OCI-LY3 (cell line): ENCODE measurements around the gene NKX6-1.

Experiments used
- H2AFZ ChIP-seq: fragments of 200-600, 300-600 bp; shearing (Covaris generic); 2 replicates; pipeline ENCODE4 v1.6.0; 2014; ENCODE audit warnings: antibody characterized with exemption, low read depth, low read length
- H3K27ac ChIP-seq: fragments of 200-600, 300-600 bp; sonication (generic); 2 replicates; pipeline ENCODE4 v1.5.1; 2014; ENCODE audit warnings: mild to moderate bottlenecking, low read length, moderate library complexity, mixed read lengths
- H3K27me3 ChIP-seq: fragments of 200-600, 300-600 bp; sonication (generic); 2 replicates; pipeline ENCODE4 v1.6.1; 2014; ENCODE audit warnings: low read depth, low read length, mixed read lengths
- H3K36me3 ChIP-seq: fragments of 200-600, 300-600 bp; sonication (generic); replicated peaks from 2 replicates; pipeline ENCODE3; 2014; ENCODE audit warnings: low read depth, low read length, mixed read lengths
- H3K4me1 ChIP-seq: fragments of 300-600, 200-600 bp; sonication (generic); 2 replicates; pipeline ENCODE4 v1.6.1; 2014; ENCODE audit warnings: low read length, mixed read lengths
- H3K4me2 ChIP-seq: fragments of 200-600, 300-600 bp; sonication (generic); 2 replicates; pipeline ENCODE4 v1.6.1; 2014; ENCODE audit warnings: low read length, mixed read lengths
- H3K4me3 ChIP-seq: fragments of 300-600, 200-600 bp; sonication (generic); 2 replicates; pipeline ENCODE4 v1.5.1; 2014; ENCODE audit warnings: antibody characterized with exemption, mild to moderate bottlenecking, low read length, moderate library complexity
- H3K79me2 ChIP-seq: fragments of 300-600, 200-600 bp; shearing (Covaris generic); 2 replicates; pipeline ENCODE4 v1.6.1; 2014; ENCODE audit warnings: mild to moderate bottlenecking, low read length, mixed read lengths
- H3K9ac ChIP-seq: fragments of 300-600, 200-600 bp; shearing (Covaris generic); 2 replicates; pipeline ENCODE4 v1.6.0; 2014; ENCODE audit warnings: mild to moderate bottlenecking, low read length, moderate library complexity
- H3K9me3 ChIP-seq: fragments of 200-600, 300-600 bp; shearing (Covaris generic); 2 replicates; pipeline ENCODE4 v1.6.1; 2014; ENCODE audit warnings: low read length, mixed read lengths; ENCODE audit not compliant: insufficient read depth
- H4K20me1 ChIP-seq: fragments of 200-600, 300-600 bp; sonication (generic); 2 replicates; pipeline ENCODE4 v1.6.1; 2016; ENCODE audit warnings: low read length, mixed read lengths; ENCODE audit not compliant: insufficient read depth
- CTCF ChIP-seq: fragments of 200-600, 300-600 bp; sonication (generic); IDR thresholded peaks from 2 replicates; pipeline ENCODE4 v1.5.1; 2014; ENCODE audit warnings: antibody characterized with exemption, low read length, low read depth
- EZH2phosphoT487 ChIP-seq: fragments of 200-600 bp; shearing (Covaris generic); IDR thresholded peaks from 2 replicates; pipeline ENCODE4 v1.6.1; 2018; ENCODE audit warnings: antibody characterized with exemption, mixed run types, low read depth

NKX6-1 gene

DNA sequence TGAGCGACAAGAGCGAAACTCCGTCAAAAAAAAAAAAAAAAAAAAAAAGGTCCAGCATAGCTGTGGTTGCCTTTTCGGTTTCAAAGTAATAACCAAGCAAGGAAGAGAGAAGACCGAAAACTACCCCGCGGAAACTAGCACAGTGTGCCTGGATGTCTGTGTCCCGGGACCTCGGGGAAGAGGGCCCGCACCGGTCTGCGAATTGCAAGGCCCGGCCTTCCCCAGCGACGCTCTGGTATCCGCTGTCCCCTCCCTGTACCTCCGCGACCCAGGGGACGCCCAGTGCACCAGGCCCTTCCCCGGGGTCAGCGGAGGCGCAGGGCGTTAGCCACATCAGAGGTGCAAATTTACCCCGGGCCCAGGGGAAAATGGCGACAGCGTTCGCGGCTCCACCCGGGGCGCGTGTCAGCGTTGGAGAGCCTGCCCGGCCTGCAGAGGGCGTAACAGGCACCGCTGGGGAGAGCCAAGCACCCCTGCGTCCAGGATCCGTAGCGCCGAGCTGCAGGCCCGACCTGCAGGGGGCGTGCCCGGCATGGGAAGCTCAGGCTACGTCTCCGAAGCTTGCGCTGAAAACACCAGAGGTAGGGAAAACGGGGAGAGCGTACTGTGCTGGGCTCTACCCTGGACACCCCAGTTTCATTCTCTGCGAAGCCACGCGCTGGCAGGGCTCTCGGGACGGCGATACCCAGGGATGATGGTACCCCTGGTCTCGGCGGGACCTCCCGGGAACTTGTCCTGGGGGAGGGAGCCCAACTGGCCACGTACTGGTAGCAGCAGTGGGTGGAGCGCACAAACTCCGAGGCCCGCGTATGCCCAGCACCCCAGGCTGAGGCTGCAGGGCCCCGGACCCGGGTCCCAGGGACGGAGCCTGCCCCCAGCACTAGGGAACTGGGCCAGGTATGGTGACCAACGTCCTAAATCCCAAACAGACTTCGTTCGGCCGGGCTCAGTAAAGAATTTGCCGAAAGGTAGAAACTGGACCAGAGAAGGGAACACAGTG, 16.2 kb downstream of the NKX6-1 start:
- no peak overlapping the region for H3K9ac ChIP-seq
- H3K27me3 ChIP-seq = no peaks in the 10 kb centered on the region
- no peak overlapping the region for H3K4me3 ChIP-seq
- H3K27ac ChIP-seq = no peak overlapping the region
- no peak for TF ChIP-seq EZH2phosphoT487
- TF ChIP-seq CTCF = no peak
- H3K4me1 ChIP-seq = peaks cover 11% of the 10 kb centered on the region
- H3K9me3 ChIP-seq = no peaks in the 10 kb centered on the region
- H4K20me1 ChIP-seq = no peaks in the 10 kb centered on the region
- no peaks in the 10 kb centered on the region for H3K36me3 ChIP-seq
- no peak overlapping the region for H3K4me2 ChIP-seq
- no peak overlapping the region for H2AFZ ChIP-seq
- no peaks in the 10 kb centered on the region for H3K79me2 ChIP-seq

DNA sequence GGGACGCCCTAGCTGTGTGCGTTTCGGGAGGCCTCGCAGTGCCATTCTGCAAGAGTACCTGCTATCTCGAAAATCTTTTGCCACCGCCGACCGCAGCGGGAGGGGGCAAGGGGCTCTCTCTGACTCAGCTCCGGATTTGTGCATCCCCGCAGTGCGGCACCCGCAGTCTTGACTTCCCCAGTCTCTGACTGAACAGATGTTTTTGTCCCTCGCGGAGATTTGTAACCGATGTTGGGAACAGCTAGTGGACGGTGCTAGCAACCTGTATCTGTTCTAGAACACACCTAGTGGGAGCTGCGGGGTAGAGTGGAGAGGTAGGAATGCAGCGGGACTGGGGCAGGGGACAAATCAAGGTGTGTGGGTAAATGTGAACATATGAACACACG, 17.2 kb downstream of the NKX6-1 start:
- no peak overlapping the region for H3K4me2 ChIP-seq
- H3K79me2 ChIP-seq = no peaks in the 10 kb centered on the region
- H3K27me3 ChIP-seq = no peaks in the 10 kb centered on the region
- H3K4me3 ChIP-seq = no peak overlapping the region
- no peak overlapping the region for H3K27ac ChIP-seq
- no peak overlapping the region for H3K9ac ChIP-seq
- no peaks in the 10 kb centered on the region for H4K20me1 ChIP-seq
- no peak for TF ChIP-seq CTCF
- no peak for TF ChIP-seq EZH2phosphoT487
- peaks cover 7% of the 10 kb centered on the region for H3K4me1 ChIP-seq
- no peak overlapping the region for H2AFZ ChIP-seq
- no peaks in the 10 kb centered on the region for H3K36me3 ChIP-seq
- H3K9me3 ChIP-seq = no peaks in the 10 kb centered on the region

DNA sequence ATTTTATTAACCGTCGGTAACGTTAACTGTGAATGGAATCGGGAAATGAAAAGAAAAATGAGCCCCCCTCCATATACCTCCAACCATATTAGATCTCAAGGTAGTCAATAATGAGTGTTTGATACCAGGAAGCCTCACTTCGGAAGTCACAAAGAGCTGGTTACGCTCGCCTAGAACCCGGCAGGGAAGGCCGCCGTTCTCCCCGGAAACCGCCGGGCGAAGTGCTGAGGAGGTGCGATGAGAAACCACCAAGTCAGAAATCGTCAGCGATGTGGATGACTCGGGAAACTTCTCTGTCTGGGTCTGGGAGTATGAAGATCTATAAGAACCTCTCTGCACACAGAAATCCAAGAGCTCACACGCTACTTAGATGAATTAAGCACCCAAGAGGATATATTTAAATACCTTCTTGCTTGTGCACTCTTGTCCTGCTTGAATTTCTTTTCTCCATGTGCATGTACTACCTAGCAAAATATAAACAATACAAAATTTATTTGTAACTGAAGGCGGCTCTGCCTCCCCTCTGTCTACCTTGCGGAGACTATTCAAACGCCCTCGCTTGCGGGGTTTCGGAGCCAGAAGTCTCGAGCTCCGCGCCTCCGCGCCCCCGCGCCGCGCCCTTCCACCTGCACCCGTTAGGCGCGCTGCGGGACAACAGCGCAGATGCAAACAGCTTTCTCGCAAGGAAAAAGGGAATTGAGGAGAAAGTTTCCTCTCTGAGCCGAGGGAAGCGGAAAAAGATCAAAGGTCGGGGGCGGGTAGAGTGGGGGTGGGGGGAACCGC, 17.8 kb downstream of the NKX6-1 start:
- Histone ChIP-seq H3K4me1 (peaks cover under 1% of the 10 kb centered on the region), H3K9me3 (no peaks in the 10 kb centered on the region), H3K27me3 (no peaks in the 10 kb centered on the region), H3K4me3 (no peak overlapping the region), H3K9ac (no peak overlapping the region), H3K4me2 (no peak overlapping the region), H3K79me2 (no peaks in the 10 kb centered on the region), H2AFZ (no peak overlapping the region), H3K36me3 (no peaks in the 10 kb centered on the region), H4K20me1 (no peaks in the 10 kb centered on the region), H3K27ac (no peak overlapping the region)
- TF ChIP-seq EZH2phosphoT487 (no peak), CTCF (no peak)

DNA sequence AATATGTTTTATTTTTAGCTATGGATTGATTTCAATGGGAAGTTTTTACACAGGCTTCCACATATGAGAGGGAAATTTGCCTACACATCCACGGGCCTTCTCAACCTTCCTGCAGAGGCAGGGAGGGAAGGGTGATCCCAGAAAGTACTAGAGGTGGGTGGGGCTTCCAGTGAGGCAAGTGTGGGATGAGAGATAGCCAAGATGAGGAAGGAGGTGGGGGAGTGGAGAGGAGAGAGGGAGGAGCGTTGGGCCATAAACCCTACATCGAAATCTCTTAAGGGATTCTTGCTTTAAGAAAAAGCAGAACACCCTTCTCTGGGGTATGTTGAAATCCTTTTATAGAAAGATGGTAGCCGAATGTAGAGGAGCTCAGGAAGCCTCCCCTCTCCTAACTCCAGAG, 19.0 kb downstream of the NKX6-1 start:
- H3K9ac ChIP-seq = no peak overlapping the region
- H3K4me2 ChIP-seq = no peak overlapping the region
- TF ChIP-seq EZH2phosphoT487 = no peak
- no peak for TF ChIP-seq CTCF
- H3K27me3 ChIP-seq = no peaks in the 10 kb centered on the region
- no peak overlapping the region for H3K4me3 ChIP-seq
- no peaks in the 10 kb centered on the region for H4K20me1 ChIP-seq
- H2AFZ ChIP-seq = no peak overlapping the region
- no peaks in the 10 kb centered on the region for H3K9me3 ChIP-seq
- H3K27ac ChIP-seq = no peak overlapping the region
- no peaks in the 10 kb centered on the region for H3K36me3 ChIP-seq
- no peaks in the 10 kb centered on the region for H3K4me1 ChIP-seq
- no peaks in the 10 kb centered on the region for H3K79me2 ChIP-seq
